HCT116 (cell line): ENCODE measurements around the gene POLN. TPM values are rescaled to one million over a fixed set of nuclear protein-coding genes. Genes with fewer than 3 reads are reported as not detected.

Experiments used
- ATAC-seq: fragments of 200-7000 bp; cut with Tn5 transposase; 2 replicates; pipeline ENCODE4 v1.9.1; 2020; ENCODE audit warnings: mild to moderate bottlenecking, moderate library complexity
- BruUV-seq: library from RNA; stranded (reverse); fragments of 400-500 nt; replicated peaks from 2 replicates; lab custom pipeline; 2021; lab: Mats Ljungman, UMichigan
- CTCF ChIA-PET: fragments of 300-600 bp; sonication (Branson Sonifier 250); formaldehyde crosslinking; loops from one replicate; lab custom pipeline; 2021; ENCODE audit warnings: antibody characterized with exemption; lab: Charles Lee
- POLR2A ChIA-PET: fragments of 300-600, 350-600 bp; sonication (Branson Sonifier 250); formaldehyde crosslinking; loops from one replicate; lab custom pipeline; 2021; ENCODE audit warnings: antibody characterized with exemption; lab: Charles Lee
- RAD21 ChIA-PET, 2 experiments: fragments of 300-600 bp; sonication (Branson Sonifier 250); formaldehyde crosslinking; loops; one replicate each; lab custom pipeline; 2023; ENCODE audit warnings: low total read pairs in 2 of 2; ENCODE audit not compliant: uncharacterized antibody in 2 of 2, unreplicated experiment in 2 of 2, low non-redundant PET in 1 of 2; lab: Charles Lee
- DNase-seq: peaks from one replicate; pipeline ENCODE4 v3.0.0-alpha.2; 2010; ENCODE audit warnings: low read depth, low spot score
- H2AFZ ChIP-seq: fragments of 200-600 bp; shearing (Covaris generic), sonication (generic); 2 replicates; pipeline ENCODE4 v1.6.1; 2017; ENCODE audit warnings: low read depth, mixed run types, mixed read lengths, antibody characterized with exemption, low read length; ENCODE audit not compliant: poor library complexity, severe bottlenecking
- H3K27ac ChIP-seq: 2 replicates; pipeline ENCODE4 v1.5.1; 2012; ENCODE audit warnings: low read depth, low read length
- H3K27me3 ChIP-seq: fragments of 200-600 bp; sonication (generic); 2 replicates; pipeline ENCODE4 v1.6.1; 2016; ENCODE audit warnings: mixed run types, low read length, mixed read lengths; ENCODE audit not compliant: insufficient read depth
- H3K36me3 ChIP-seq, 2 experiments: fragments of 200-500 bp in 1 of 2; fragments of 200-600 bp in 1 of 2; sonication (Bioruptor generic) in 1 of 2; sonication (generic) in 1 of 2; 2 replicates each; pipeline versions ENCODE4 v1.5.1 to v1.6.1; 2014 to 2016; ENCODE audit warnings: low read length in 2 of 2, inconsistent platforms in 1 of 2, mixed read lengths in 1 of 2, mixed run types in 1 of 2; ENCODE audit not compliant: insufficient read depth in 2 of 2, control insufficient read depth in 1 of 2
- H3K4me1 ChIP-seq, 2 experiments: fragments of 200-600 bp in 1 of 2; sonication (generic) in 1 of 2; 2 replicates each; pipeline versions ENCODE4 v1.5.1 to v1.6.1; 2012 to 2017; ENCODE audit warnings: low read length in 2 of 2, inconsistent platforms in 1 of 2, mild to moderate bottlenecking in 1 of 2, mixed read lengths in 1 of 2, mixed run types in 1 of 2, moderate library complexity in 1 of 2; ENCODE audit not compliant: insufficient read depth in 2 of 2, control insufficient read depth in 1 of 2
- H3K4me2 ChIP-seq: fragments of 200-600 bp; sonication (generic); 2 replicates; pipeline ENCODE4 v1.6.1; 2017; ENCODE audit warnings: mixed run types, low read length, mixed read lengths
- H3K4me3 ChIP-seq, 2 experiments: fragments of 200-600 bp in 1 of 2; sonication (generic) in 1 of 2; replicated peaks in 1 of 2; 2 replicates each; pipeline ENCODE4 v1.5.1; 2011 to 2016; ENCODE audit warnings: low read length in 2 of 2, control low read depth in 1 of 2, low read depth in 1 of 2, mild to moderate bottlenecking in 1 of 2, mixed read lengths in 1 of 2, mixed run types in 1 of 2
- H3K79me2 ChIP-seq: fragments of 200-600 bp; sonication (generic); 2 replicates; pipeline ENCODE4 v1.6.1; 2017; ENCODE audit warnings: mild to moderate bottlenecking, mixed run types, low read length, moderate library complexity, mixed read lengths; ENCODE audit not compliant: insufficient read depth
- H3K9ac ChIP-seq: fragments of 200-600 bp; sonication (generic); 2 replicates; pipeline ENCODE4 v1.6.1; 2016; ENCODE audit warnings: low read length, mixed read lengths
- H3K9me2 ChIP-seq: fragments of 200-600 bp; sonication (generic), shearing (Covaris generic); 2 replicates; pipeline ENCODE4 v1.6.1; 2017; ENCODE audit warnings: mixed run types, mild to moderate bottlenecking, moderate library complexity; ENCODE audit not compliant: insufficient read depth
- H3K9me3 ChIP-seq, 2 experiments: fragments of 200-500 bp in 1 of 2; fragments of 200-600 bp in 1 of 2; sonication (Bioruptor generic) in 1 of 2; sonication (generic) in 1 of 2; 2 replicates each; pipeline ENCODE4 v1.6.1; 2014 to 2017; ENCODE audit warnings: low read length in 2 of 2, mixed read lengths in 2 of 2, inconsistent platforms in 1 of 2, low read depth in 1 of 2, mild to moderate bottlenecking in 1 of 2, mixed run types in 1 of 2, moderate library complexity in 1 of 2; ENCODE audit not compliant: control insufficient read depth in 1 of 2, insufficient read depth in 1 of 2
- H4K20me1 ChIP-seq: fragments of 200-600 bp; sonication (generic), shearing (Covaris generic); 2 replicates; pipeline ENCODE4 v1.6.1; 2017; ENCODE audit warnings: mixed run types, mild to moderate bottlenecking, moderate library complexity; ENCODE audit not compliant: insufficient read depth
- CBX3 ChIP-seq: IDR thresholded peaks from 2 replicates; pipeline ENCODE4 v1.6.1; 2012; ENCODE audit warnings: low read depth
- CTCF ChIP-seq, 3 experiments: fragments of 200-600 bp in 1 of 3; sonication (generic) in 1 of 3; IDR thresholded peaks in 2 of 3; conservative IDR thresholded peaks in 1 of 3; 2 replicates each; pipeline ENCODE4 v1.5.1; 2012 to 2017; ENCODE audit warnings: low read depth in 2 of 3, low read length in 2 of 3, antibody characterized with exemption in 1 of 3, borderline replicate concordance in 1 of 3, control low read depth in 1 of 3, mild to moderate bottlenecking in 1 of 3, mixed read lengths in 1 of 3, mixed run types in 1 of 3, moderate library complexity in 1 of 3; ENCODE audit not compliant: insufficient read depth in 1 of 3
- EZH2 ChIP-seq: fragments of 200-600 bp; sonication (generic); IDR thresholded peaks from 2 replicates; pipeline ENCODE4 v1.6.1; 2017; ENCODE audit warnings: antibody characterized with exemption, mixed run types
- FOSL1 ChIP-seq: IDR thresholded peaks from 2 replicates; pipeline ENCODE4 v1.6.1; 2012; ENCODE audit warnings: low read depth
- JUND ChIP-seq: IDR thresholded peaks from 2 replicates; pipeline ENCODE4 v1.6.1; 2012
- SIN3A ChIP-seq: IDR thresholded peaks from 2 replicates; pipeline ENCODE4 v1.6.1; 2012; ENCODE audit warnings: low read depth
- ZBTB33 ChIP-seq: IDR thresholded peaks from 2 replicates; pipeline ENCODE4 v1.6.1; 2011; ENCODE audit warnings: mild to moderate bottlenecking, low read length, moderate library complexity; ENCODE audit not compliant: insufficient replicate concordance; ENCODE audit errors: extremely low read depth
- intact Hi-C: fragments of 100-400 bp; cut with micrococcal nuclease; formaldehyde crosslinking; loops from 2 replicates; pipeline ENCODE4 v1.10.0; 2022
- total RNA-seq: library from RNA; stranded (reverse); gene quantifications from one replicate; pipeline ENCODE4 v1.2.1, GENCODE V29; 2021; ENCODE audit not compliant: unreplicated experiment

Gene POLN
- total RNA-seq, 1 experiment from 2014 or later = 3.1 TPM

- Histone ChIP-seq H3K27ac (no peak overlapping the region), H3K79me2 (no peaks in the 10 kb centered on the region), H3K9me3 (no peaks in the 10 kb centered on the region), H3K4me3 (no peak overlapping the region), H3K9ac (no peak overlapping the region), H3K9me2 (no peaks in the 10 kb centered on the region), H3K27me3 (no peaks in the 10 kb centered on the region), H3K4me2 (no peak overlapping the region), H2AFZ (no peak overlapping the region), H3K36me3 (no peaks in the 10 kb centered on the region), H4K20me1 (no peaks in the 10 kb centered on the region), H3K4me1 (no peaks in the 10 kb centered on the region)
- intact Hi-C loops = no loop called here
- no peak for ATAC-seq
- ChIA-PET CTCF (no interaction called here), RAD21 (no interaction called here), POLR2A (no interaction called here)
- no peak for TF ChIP-seq EZH2
- no peak for TF ChIP-seq ZBTB33
- TF ChIP-seq CBX3 = no peak
- TF ChIP-seq SIN3A = no peak
- BruUV-seq = no TSS peak
- no peak for DNase-seq
Measured at GRCh38 chr4:2271279-2272025, 29.5 kb upstream of the POLN start.

- no peaks in the 10 kb centered on the region for H3K79me2 ChIP-seq
- no peak overlapping the region for H2AFZ ChIP-seq
- H3K36me3 ChIP-seq = no peaks in the 10 kb centered on the region
- H3K4me3 ChIP-seq = no peak overlapping the region
- H3K9me2 ChIP-seq = no peaks in the 10 kb centered on the region
- no peaks in the 10 kb centered on the region for H3K9me3 ChIP-seq
- CTCF ChIA-PET = no interaction called here
- H3K4me1 ChIP-seq = no peaks in the 10 kb centered on the region
- no peak for ATAC-seq
- H4K20me1 ChIP-seq = no peaks in the 10 kb centered on the region
- H3K4me2 ChIP-seq = no peak overlapping the region
- DNase-seq = no peak
- POLR2A ChIA-PET = no interaction called here
- H3K27ac ChIP-seq = no peak overlapping the region
- BruUV-seq = no TSS peak
- no peak overlapping the region for H3K9ac ChIP-seq
- no peaks in the 10 kb centered on the region for H3K27me3 ChIP-seq
- intact Hi-C loops = no loop called here
- TF ChIP-seq CTCF (IDR thresholded peaks at IDR 0.05 in 2 of 3, conservative IDR thresholded peaks at IDR 0.05 in 1 of 3; ENCODE audit: borderline replicate concordance in 1 of 3, insufficient read depth in 1 of 3, low read depth in 2 of 3, low read length in 2 of 3) = no peak
- TF ChIP-seq FOSL1 = no peak
- no peak for TF ChIP-seq JUND
- RAD21 ChIA-PET = no interaction called here
Measured at GRCh38 chr4:2270341-2271165, 28.6 kb upstream of the POLN start.
